SU-DHL-6 (cell line): Measurements from ENCODE around the gene MARK2.

Experiments used
- EZH2phosphoT487 ChIP-seq: fragments of 200-600 bp; sonication (generic), shearing (Covaris generic); conservative IDR thresholded peaks from 2 replicates; pipeline ENCODE4 v1.6.1; 2018; ENCODE audit warnings: mild to moderate bottlenecking, antibody characterized with exemption, low read length, moderate library complexity, mixed read lengths
- TF ChIP-seq, protein P1 (sequence below): fragments of 200-600 bp; sonication (generic); IDR thresholded peaks from one replicate; pipeline ENCODE4 v1.5.1; 2017; ENCODE audit warnings: antibody characterized with exemption, mild to moderate bottlenecking, low read length, moderate library complexity; ENCODE audit not compliant: insufficient read depth, poor library complexity, severe bottlenecking

DNA sequence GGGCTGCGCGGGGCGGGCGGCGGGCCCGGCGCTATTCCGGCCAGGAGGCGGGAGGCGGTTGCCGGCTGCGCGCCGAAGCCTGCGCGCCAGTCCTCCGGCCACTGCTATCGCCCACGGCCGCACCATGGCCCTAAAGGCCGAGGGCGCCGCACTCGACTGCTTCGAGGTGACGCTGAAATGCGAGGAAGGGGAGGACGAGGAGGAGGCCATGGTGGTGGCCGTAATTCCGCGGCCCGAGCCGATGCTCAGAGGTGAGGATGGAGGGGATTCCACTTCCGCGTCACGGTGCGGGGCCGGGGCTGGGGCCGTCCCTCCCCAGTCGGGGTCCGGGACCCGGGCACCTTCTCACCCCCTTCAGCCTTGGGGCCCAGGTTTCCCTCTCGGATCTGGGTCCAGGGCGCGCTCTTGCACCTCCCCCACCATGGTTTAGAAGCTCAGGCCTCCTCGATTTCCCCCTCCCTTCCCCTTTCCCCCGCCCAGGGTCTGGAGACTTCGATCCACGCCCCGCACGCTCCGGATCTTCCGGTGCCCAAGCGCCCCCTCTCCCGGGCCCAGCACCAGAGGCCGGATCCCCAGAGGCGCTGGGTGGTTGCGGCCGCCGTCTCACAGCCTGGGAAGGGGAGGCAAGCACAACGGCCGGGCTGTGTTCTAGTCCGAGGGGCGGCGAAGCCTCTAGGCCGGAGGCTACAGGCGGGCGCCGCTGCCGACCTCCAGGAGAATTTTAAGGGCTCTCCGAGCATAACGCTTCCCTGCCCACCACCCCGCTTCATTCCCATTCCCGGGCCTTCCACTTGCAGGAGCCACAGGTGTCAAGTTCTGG, 25.1 kb upstream of the MARK2 start:
- TF ChIP-seq, protein P1, sequence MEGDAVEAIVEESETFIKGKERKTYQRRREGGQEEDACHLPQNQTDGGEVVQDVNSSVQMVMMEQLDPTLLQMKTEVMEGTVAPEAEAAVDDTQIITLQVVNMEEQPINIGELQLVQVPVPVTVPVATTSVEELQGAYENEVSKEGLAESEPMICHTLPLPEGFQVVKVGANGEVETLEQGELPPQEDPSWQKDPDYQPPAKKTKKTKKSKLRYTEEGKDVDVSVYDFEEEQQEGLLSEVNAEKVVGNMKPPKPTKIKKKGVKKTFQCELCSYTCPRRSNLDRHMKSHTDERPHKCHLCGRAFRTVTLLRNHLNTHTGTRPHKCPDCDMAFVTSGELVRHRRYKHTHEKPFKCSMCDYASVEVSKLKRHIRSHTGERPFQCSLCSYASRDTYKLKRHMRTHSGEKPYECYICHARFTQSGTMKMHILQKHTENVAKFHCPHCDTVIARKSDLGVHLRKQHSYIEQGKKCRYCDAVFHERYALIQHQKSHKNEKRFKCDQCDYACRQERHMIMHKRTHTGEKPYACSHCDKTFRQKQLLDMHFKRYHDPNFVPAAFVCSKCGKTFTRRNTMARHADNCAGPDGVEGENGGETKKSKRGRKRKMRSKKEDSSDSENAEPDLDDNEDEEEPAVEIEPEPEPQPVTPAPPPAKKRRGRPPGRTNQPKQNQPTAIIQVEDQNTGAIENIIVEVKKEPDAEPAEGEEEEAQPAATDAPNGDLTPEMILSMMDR = no peak
- TF ChIP-seq EZH2phosphoT487 = no peak
